Caco-2 (cell line): ENCODE results near the gene SEC22C. TPM values are rescaled to one million over a fixed set of nuclear protein-coding genes. Genes with fewer than 3 reads are reported as not detected.

Source experiments
- BruUV-seq: library from RNA; stranded (reverse); fragments of 400-500 nt; replicated peaks from 2 replicates; lab custom pipeline; 2021; lab: Mats Ljungman, UMichigan
- CTCF ChIA-PET: fragments of 300-600 bp; sonication (Branson Sonifier 250); formaldehyde crosslinking; loops from one replicate; lab custom pipeline; 2022; ENCODE audit warnings: antibody characterized with exemption; lab: Charles Lee
- POLR2A ChIA-PET: fragments of 300-600 bp; sonication (Branson Sonifier 250); formaldehyde crosslinking; loops from one replicate; lab custom pipeline; 2022; ENCODE audit warnings: antibody characterized with exemption; lab: Charles Lee
- DNase-seq, 2 experiments: peaks; one replicate each; pipeline versions ENCODE4 v3.0.0 to v3.0.0-alpha.2; 2020 to 2022
- H3K27me3 ChIP-seq: replicated peaks from 2 replicates; pipeline ENCODE4 v1.6.0; 2011; ENCODE audit warnings: low read length; ENCODE audit not compliant: control insufficient read depth, insufficient read depth
- H3K36me3 ChIP-seq: 2 replicates; pipeline ENCODE4 v1.5.1; 2011; ENCODE audit warnings: low read length; ENCODE audit not compliant: control insufficient read depth, insufficient read depth
- H3K4me1 ChIP-seq: fragments of 250-450 bp; sonication (Bioruptor Pico); 2 replicates; pipeline ENCODE4 v1.5.1; 2020; ENCODE audit warnings: mild to moderate bottlenecking
- H3K4me3 ChIP-seq: 2 replicates; pipeline ENCODE4 v1.5.1; 2011; ENCODE audit warnings: low read depth, mild to moderate bottlenecking, control low read depth, low read length
- H3K9me3 ChIP-seq: fragments of 250-450 bp; sonication (Bioruptor Pico); 2 replicates; pipeline ENCODE4 v1.5.1; 2020; ENCODE audit warnings: mild to moderate bottlenecking, moderate library complexity
- H3K27ac Mint-ChIP-seq: one replicate; pipeline ENCODE4 v1.8.0; 2022; ENCODE audit warnings: mixed read lengths; ENCODE audit not compliant: unreplicated experiment
- H3K27me3 Mint-ChIP-seq: one replicate; pipeline ENCODE4 v1.8.0; 2022; ENCODE audit warnings: mixed read lengths; ENCODE audit not compliant: insufficient read depth, unreplicated experiment
- H3K36me3 Mint-ChIP-seq: one replicate; pipeline ENCODE4 v1.8.0; 2022; ENCODE audit warnings: mild to moderate bottlenecking, mixed read lengths; ENCODE audit not compliant: insufficient read depth, unreplicated experiment
- H3K4me1 Mint-ChIP-seq: one replicate; pipeline ENCODE4 v1.8.0; 2022; ENCODE audit warnings: low read depth, mixed read lengths; ENCODE audit not compliant: unreplicated experiment
- H3K4me3 Mint-ChIP-seq: one replicate; pipeline ENCODE4 v1.8.0; 2022; ENCODE audit warnings: mild to moderate bottlenecking, moderate library complexity, mixed read lengths; ENCODE audit not compliant: unreplicated experiment
- H3K9me3 Mint-ChIP-seq: one replicate; pipeline ENCODE4 v1.8.0; 2022; ENCODE audit warnings: mixed read lengths; ENCODE audit not compliant: unreplicated experiment
- CTCF ChIP-seq, 2 experiments: fragments of 200-600 bp in 1 of 2; IDR thresholded peaks; 1 replicate in 1 of 2; 2 replicates in 1 of 2; pipeline versions ENCODE4 v1.5.1 to v1.8.0; 2011 to 2022; ENCODE audit warnings: antibody characterized with exemption in 1 of 2, control low read depth in 1 of 2, inconsistent platforms in 1 of 2, low read depth in 1 of 2, low read length in 1 of 2, mild to moderate bottlenecking in 1 of 2, moderate library complexity in 1 of 2; ENCODE audit not compliant: insufficient read depth in 1 of 2, severe bottlenecking in 1 of 2, unreplicated experiment in 1 of 2
- intact Hi-C: fragments of 100-400 bp; cut with micrococcal nuclease; formaldehyde crosslinking; loops from one replicate; pipeline ENCODE4 v1.10.0; 2022; ENCODE audit not compliant: unreplicated experiment
- total RNA-seq: library from RNA; stranded (reverse); gene quantifications from 2 replicates; pipeline ENCODE4 v1.2.3, GENCODE V29; 2022

The SEC22C gene
- total RNA-seq, 1 experiment from 2014 or later: 36.4 TPM

GRCh38 chr3:42530073-42530472 lies 51.7 kb downstream of the SEC22C start:
- no TSS peak for BruUV-seq
- Histone ChIP-seq H3K27me3 (no peaks in the 10 kb centered on the region), H3K9me3 (no peaks in the 10 kb centered on the region), H3K36me3 (no peaks in the 10 kb centered on the region), H3K4me1 (no peaks in the 10 kb centered on the region), H3K4me3 (no peak overlapping the region)
- intact Hi-C loops: no loop called here
- H3K4me1 Mint-ChIP-seq: peaks cover 7% of the 10 kb centered on the region
- DNase-seq: no peak
- TF ChIP-seq CTCF (IDR thresholded peaks at IDR 0.05; ENCODE audit: insufficient read depth in 1 of 2, low read depth in 1 of 2, low read length in 1 of 2, severe bottlenecking in 1 of 2, unreplicated experiment in 1 of 2): no peak
- H3K9me3 Mint-ChIP-seq: no peaks in the 10 kb centered on the region
- no peak overlapping the region for H3K27ac Mint-ChIP-seq
- no peaks in the 10 kb centered on the region for H3K36me3 Mint-ChIP-seq
- POLR2A ChIA-PET: no interaction called here
- CTCF ChIA-PET: interaction anchor here (0.7 kb wide), 1 partner anchor 984 kb away, joined by 3 read pairs; no protein-coding TSS in a partner anchor
- H3K4me3 Mint-ChIP-seq: no peak overlapping the region
- no peaks in the 10 kb centered on the region for H3K27me3 Mint-ChIP-seq

- no peak for TF ChIP-seq CTCF (IDR thresholded peaks at IDR 0.05; ENCODE audit: insufficient read depth in 1 of 2, low read depth in 1 of 2, low read length in 1 of 2, severe bottlenecking in 1 of 2, unreplicated experiment in 1 of 2)
- CTCF ChIA-PET: interaction anchor here (0.7 kb wide), 1 partner anchor 983 kb away, joined by 3 read pairs; no protein-coding TSS in a partner anchor
Observed at GRCh38 chr3:42529468-42529867, 52.3 kb downstream of the SEC22C start.

GRCh38 chr3:42527368-42527917 lies 54.3 kb downstream of the SEC22C start:
- Mint-ChIP-seq H3K27me3 (no peaks in the 10 kb centered on the region), H3K27ac (no peak overlapping the region), H3K9me3 (no peaks in the 10 kb centered on the region), H3K4me3 (no peak overlapping the region), H3K4me1 (no peaks in the 10 kb centered on the region), H3K36me3 (no peaks in the 10 kb centered on the region)
- no peak for TF ChIP-seq CTCF (IDR thresholded peaks at IDR 0.05; ENCODE audit: insufficient read depth in 1 of 2, low read depth in 1 of 2, low read length in 1 of 2, severe bottlenecking in 1 of 2, unreplicated experiment in 1 of 2)
- no peaks in the 10 kb centered on the region for H3K4me1 ChIP-seq
- H3K36me3 ChIP-seq: no peaks in the 10 kb centered on the region
- H3K4me3 ChIP-seq: no peak overlapping the region
- ChIA-PET CTCF (interaction anchor here (0.7 to 1.6 kb wide), 3 partner anchors 9 to 298 kb away, joined by 3 read pairs; partner anchors contain the start of gene VIPR1), POLR2A (no interaction called here)
- H3K27me3 ChIP-seq: no peaks in the 10 kb centered on the region
- no peak for DNase-seq
- no TSS peak for BruUV-seq
- intact Hi-C loops: no loop called here
- no peaks in the 10 kb centered on the region for H3K9me3 ChIP-seq

More at GRCh38 chr3:42529468-42529867, 52.3 kb downstream of the SEC22C start:
- Histone ChIP-seq H3K9me3 (no peaks in the 10 kb centered on the region), H3K36me3 (no peaks in the 10 kb centered on the region), H3K4me1 (no peaks in the 10 kb centered on the region), H3K4me3 (no peak overlapping the region), H3K27me3 (no peaks in the 10 kb centered on the region)
- no peak for DNase-seq
- Mint-ChIP-seq H3K4me3 (no peak overlapping the region), H3K27me3 (no peaks in the 10 kb centered on the region), H3K36me3 (no peaks in the 10 kb centered on the region), H3K27ac (no peak overlapping the region), H3K4me1 (peaks cover 7% of the 10 kb centered on the region), H3K9me3 (no peaks in the 10 kb centered on the region)
- intact Hi-C loops: no loop called here
- POLR2A ChIA-PET: no interaction called here
- no TSS peak for BruUV-seq
